SK-N-SH (cell line): ENCODE results near the gene TBXAS1. TPM values are rescaled to one million over a fixed set of nuclear protein-coding genes. Genes with fewer than 3 reads are reported as not detected.

Experiments used
- CTCF ChIA-PET: fragments of 300-600, 350-600 bp; formaldehyde crosslinking; extraction: SDS; loops from one replicate; lab custom pipeline; 2021; lab: Yijun Ruan, JAX
- POLR2A ChIA-PET: fragments of 350-600 bp; sonication (Branson Sonifier 250); formaldehyde crosslinking; extraction: SDS; loops from one replicate; lab custom pipeline; 2020; ENCODE audit warnings: antibody characterized with exemption, inconsistent platforms; lab: Yijun Ruan, JAX
- DNase-seq: peaks from one replicate; pipeline ENCODE4 v3.0.0; 2012
- H2AFZ ChIP-seq: fragments of 200-600 bp; sonication (generic); 2 replicates; pipeline ENCODE4 v1.8.1; 2016; ENCODE audit warnings: antibody characterized with exemption, mild to moderate bottlenecking, low read depth
- H3F3A ChIP-seq: fragments of 200-600 bp; sonication (generic); replicated peaks from 2 replicates; pipeline ENCODE3; 2016; ENCODE audit warnings: antibody characterized with exemption, mild to moderate bottlenecking; ENCODE audit not compliant: insufficient read depth
- H3K27ac ChIP-seq, 2 experiments: fragments of 200-500 bp in 1 of 2; fragments of 200-600 bp in 1 of 2; sonication (Bioruptor generic) in 1 of 2; sonication (generic), shearing (Covaris generic) in 1 of 2; 2 replicates each; pipeline versions ENCODE4 v1.5.1 to v1.6.1; 2014 to 2016; ENCODE audit warnings: low read depth in 2 of 2, inconsistent platforms in 1 of 2, low read length in 1 of 2, mild to moderate bottlenecking in 1 of 2, mixed read lengths in 1 of 2
- H3K27me3 ChIP-seq: fragments of 200-600 bp; sonication (generic), shearing (Covaris generic); 2 replicates; pipeline ENCODE4 v1.6.1; 2016; ENCODE audit warnings: mixed run types; ENCODE audit not compliant: insufficient read depth
- H3K36me3 ChIP-seq, 2 experiments: fragments of 200-500 bp in 1 of 2; fragments of 200-600 bp in 1 of 2; sonication (Bioruptor generic) in 1 of 2; sonication (generic) in 1 of 2; replicated peaks in 1 of 2; 2 replicates each; pipeline versions ENCODE3 to v1.5.1; 2014 to 2016; ENCODE audit warnings: low read length in 1 of 2, mild to moderate bottlenecking in 1 of 2; ENCODE audit not compliant: insufficient read depth in 2 of 2, control insufficient read depth in 1 of 2
- H3K4me1 ChIP-seq, 2 experiments: fragments of 200-500 bp in 1 of 2; fragments of 200-600 bp in 1 of 2; sonication (Bioruptor generic) in 1 of 2; sonication (generic), shearing (Covaris generic) in 1 of 2; 2 replicates each; pipeline versions ENCODE4 v1.5.1 to v1.6.1; 2014 to 2016; ENCODE audit warnings: low read depth in 1 of 2, low read length in 1 of 2, mixed run types in 1 of 2; ENCODE audit not compliant: insufficient read depth in 2 of 2, control insufficient read depth in 1 of 2
- H3K4me2 ChIP-seq: fragments of 200-600 bp; sonication (generic), shearing (Covaris generic); 2 replicates; pipeline ENCODE4 v1.6.1; 2017; ENCODE audit warnings: mixed run types
- H3K4me3 ChIP-seq, 2 experiments: fragments of 200-500 bp in 1 of 2; fragments of 200-600 bp in 1 of 2; sonication (Bioruptor generic) in 1 of 2; sonication (generic), shearing (Covaris generic) in 1 of 2; 2 replicates each; pipeline versions ENCODE4 v1.5.1 to v1.8.1; 2014 to 2016; ENCODE audit warnings: low read depth in 2 of 2, inconsistent platforms in 1 of 2, low read length in 1 of 2, mild to moderate bottlenecking in 1 of 2, mixed read lengths in 1 of 2, moderate library complexity in 1 of 2
- H3K79me2 ChIP-seq: fragments of 200-600 bp; sonication (generic); 2 replicates; pipeline ENCODE4 v1.8.1; 2017; ENCODE audit warnings: mild to moderate bottlenecking; ENCODE audit not compliant: insufficient read depth
- H3K9ac ChIP-seq: fragments of 200-600 bp; sonication (generic); 2 replicates; pipeline ENCODE4 v1.6.1; 2017; ENCODE audit warnings: mixed run types
- H3K9me2 ChIP-seq: fragments of 200-600 bp; sonication (generic); 2 replicates; pipeline ENCODE4 v1.6.1; 2017; ENCODE audit warnings: mixed run types
- H3K9me3 ChIP-seq: fragments of 200-600 bp; sonication (generic); 2 replicates; pipeline ENCODE4 v1.6.1; 2017; ENCODE audit warnings: mixed run types, mild to moderate bottlenecking, moderate library complexity
- H4K20me1 ChIP-seq: fragments of 200-600 bp; sonication (generic); 2 replicates; pipeline ENCODE4 v1.6.1; 2017; ENCODE audit warnings: mild to moderate bottlenecking, mixed run types; ENCODE audit not compliant: insufficient read depth
- GATA2 ChIP-seq: sonication (generic); formaldehyde crosslinking; IDR thresholded peaks from 2 replicates; pipeline ENCODE4 v1.5.0; 2020; ENCODE audit warnings: mild to moderate bottlenecking, missing genetic modification reagents
- JUND ChIP-seq: IDR thresholded peaks from 2 replicates; pipeline ENCODE4 v1.4.0; 2012
- MEF2A ChIP-seq: IDR thresholded peaks from 2 replicates; pipeline ENCODE4 v1.4.0; 2012; ENCODE audit warnings: low read depth, borderline replicate concordance
- NFIC ChIP-seq: IDR thresholded peaks from 2 replicates; pipeline ENCODE4 v1.4.0; 2012; ENCODE audit warnings: borderline replicate concordance
- NRF1 ChIP-seq: IDR thresholded peaks from 2 replicates; pipeline ENCODE4 v1.6.1; 2012; ENCODE audit warnings: low read depth, mild to moderate bottlenecking, low read length
- RCOR1 ChIP-seq: fragments of 150-350 bp; IDR thresholded peaks from 2 replicates; pipeline ENCODE4 v1.6.1; 2017; ENCODE audit warnings: antibody characterized with exemption, low read length
- RXRA ChIP-seq: IDR thresholded peaks from 2 replicates; pipeline ENCODE4 v1.4.0; 2012; ENCODE audit warnings: low read depth, mild to moderate bottlenecking, borderline replicate concordance
- SIN3A ChIP-seq: IDR thresholded peaks from 2 replicates; pipeline ENCODE4 v1.6.1; 2012; ENCODE audit warnings: low read depth, mild to moderate bottlenecking, low read length, moderate library complexity, borderline replicate concordance
- SMC3 ChIP-seq: IDR thresholded peaks from 2 replicates; pipeline ENCODE4 v1.6.1; 2012; ENCODE audit warnings: low read depth, low read length, improper control_type of control experiment
- TCF12 ChIP-seq: IDR thresholded peaks from 2 replicates; pipeline ENCODE4 v1.4.0; 2012
- TEAD4 ChIP-seq: IDR thresholded peaks from 2 replicates; pipeline ENCODE4 v1.4.0; 2012; ENCODE audit warnings: mild to moderate bottlenecking, borderline replicate concordance; ENCODE audit not compliant: insufficient read depth
- WGBS: methylation state at CpG from one replicate; pipeline ENCODE4 v1.1.6; 2017; ENCODE audit warnings: low lambda C conversion rate; 5-methylcytosine and 5-hydroxymethylcytosine counted together
- polyA plus RNA-seq, 3 experiments: library from polyadenylated mRNA; depleted of rRNA; stranded (reverse); fragments of >200 nt; gene quantifications; 2 replicates each; pipeline ENCODE4 v1.2.3, GENCODE V29; 2012
- TF ChIP-seq, protein P1 (sequence below): IDR thresholded peaks from 2 replicates; pipeline ENCODE4 v1.4.0; 2012; ENCODE audit warnings: low read depth, borderline replicate concordance
- TF ChIP-seq, protein P2 (sequence below): fragments of 150-350 bp; IDR thresholded peaks from 2 replicates; pipeline ENCODE4 v1.6.1; 2017; ENCODE audit warnings: antibody characterized with exemption, low read length, low read depth, borderline replicate concordance
- TF ChIP-seq, protein P3 (sequence below): IDR thresholded peaks from 2 replicates; pipeline ENCODE4 v1.4.0; 2012; ENCODE audit warnings: low read depth, borderline replicate concordance
- TF ChIP-seq, protein P4 (sequence below): fragments of 200-600 bp; sonication (generic); IDR thresholded peaks from 2 replicates; pipeline ENCODE4 v1.6.1; 2017; ENCODE audit warnings: antibody characterized with exemption, mild to moderate bottlenecking, moderate library complexity
- TF ChIP-seq, protein P5 (sequence below): fragments of 150-350 bp; IDR thresholded peaks from 2 replicates; pipeline ENCODE4 v1.6.1; 2016; ENCODE audit warnings: mild to moderate bottlenecking, low read depth, low read length

TBXAS1 gene
- polyA plus RNA-seq, 1 of the 3 experiments (the other 2 are of a cell fraction): 4.4 TPM

DNA sequence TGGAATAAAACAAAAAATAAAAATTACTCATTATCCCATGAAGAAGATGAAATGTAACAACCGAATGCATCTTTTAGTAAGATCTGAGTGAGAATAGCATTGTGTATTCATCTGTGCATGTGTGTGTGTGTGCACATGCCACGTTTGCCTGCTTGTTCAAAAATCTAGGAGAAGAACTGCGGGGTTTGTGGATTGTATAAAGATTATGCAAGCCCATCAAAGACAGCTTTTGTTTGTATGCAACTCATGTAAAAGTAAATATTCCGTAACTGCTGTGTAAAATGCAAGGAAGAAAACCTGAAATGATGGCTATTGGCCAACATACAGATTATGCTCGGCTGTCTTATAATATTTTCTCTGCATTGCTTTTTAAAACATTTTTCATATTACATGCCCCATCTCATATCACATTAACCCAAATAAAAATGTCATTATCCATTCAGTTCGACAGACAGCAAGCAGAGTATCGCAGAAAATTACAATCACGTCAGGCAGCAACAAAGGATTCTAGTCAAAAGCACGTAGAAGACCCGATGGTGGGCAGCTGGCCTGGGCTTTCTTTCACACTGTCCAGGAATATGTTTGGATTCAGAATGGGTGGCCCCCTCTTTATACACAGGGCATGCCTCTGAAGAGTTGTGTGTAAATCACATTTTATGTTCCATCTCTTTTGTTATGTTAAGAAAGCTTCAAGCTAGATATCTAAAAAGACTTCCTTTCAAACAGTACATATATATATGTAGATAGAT, 119.7 kb downstream of the TBXAS1 start:
- no peak for DNase-seq

More for the DNA sequence above, 119.7 kb downstream of the TBXAS1 start:
- Histone ChIP-seq H3K4me2 (no peak overlapping the region), H2AFZ (no peak overlapping the region), H3K9me3 (no peaks in the 10 kb centered on the region), H3K27ac (no peak overlapping the region), H3K4me3 (no peak overlapping the region)
- 59% methylated on average over 10 of the region's 10 CpGs for WGBS
- no peak for TF ChIP-seq MEF2A
- TF ChIP-seq, protein P1, sequence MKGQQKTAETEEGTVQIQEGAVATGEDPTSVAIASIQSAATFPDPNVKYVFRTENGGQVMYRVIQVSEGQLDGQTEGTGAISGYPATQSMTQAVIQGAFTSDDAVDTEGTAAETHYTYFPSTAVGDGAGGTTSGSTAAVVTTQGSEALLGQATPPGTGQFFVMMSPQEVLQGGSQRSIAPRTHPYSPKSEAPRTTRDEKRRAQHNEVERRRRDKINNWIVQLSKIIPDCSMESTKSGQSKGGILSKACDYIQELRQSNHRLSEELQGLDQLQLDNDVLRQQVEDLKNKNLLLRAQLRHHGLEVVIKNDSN: no peak
- no peak for TF ChIP-seq GATA2 (CRISPR knock-in tag)
- TF ChIP-seq, protein P2, sequence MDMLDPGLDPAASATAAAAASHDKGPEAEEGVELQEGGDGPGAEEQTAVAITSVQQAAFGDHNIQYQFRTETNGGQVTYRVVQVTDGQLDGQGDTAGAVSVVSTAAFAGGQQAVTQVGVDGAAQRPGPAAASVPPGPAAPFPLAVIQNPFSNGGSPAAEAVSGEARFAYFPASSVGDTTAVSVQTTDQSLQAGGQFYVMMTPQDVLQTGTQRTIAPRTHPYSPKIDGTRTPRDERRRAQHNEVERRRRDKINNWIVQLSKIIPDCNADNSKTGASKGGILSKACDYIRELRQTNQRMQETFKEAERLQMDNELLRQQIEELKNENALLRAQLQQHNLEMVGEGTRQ: no peak
- TF ChIP-seq NRF1: no peak
- TF ChIP-seq, protein P3, sequence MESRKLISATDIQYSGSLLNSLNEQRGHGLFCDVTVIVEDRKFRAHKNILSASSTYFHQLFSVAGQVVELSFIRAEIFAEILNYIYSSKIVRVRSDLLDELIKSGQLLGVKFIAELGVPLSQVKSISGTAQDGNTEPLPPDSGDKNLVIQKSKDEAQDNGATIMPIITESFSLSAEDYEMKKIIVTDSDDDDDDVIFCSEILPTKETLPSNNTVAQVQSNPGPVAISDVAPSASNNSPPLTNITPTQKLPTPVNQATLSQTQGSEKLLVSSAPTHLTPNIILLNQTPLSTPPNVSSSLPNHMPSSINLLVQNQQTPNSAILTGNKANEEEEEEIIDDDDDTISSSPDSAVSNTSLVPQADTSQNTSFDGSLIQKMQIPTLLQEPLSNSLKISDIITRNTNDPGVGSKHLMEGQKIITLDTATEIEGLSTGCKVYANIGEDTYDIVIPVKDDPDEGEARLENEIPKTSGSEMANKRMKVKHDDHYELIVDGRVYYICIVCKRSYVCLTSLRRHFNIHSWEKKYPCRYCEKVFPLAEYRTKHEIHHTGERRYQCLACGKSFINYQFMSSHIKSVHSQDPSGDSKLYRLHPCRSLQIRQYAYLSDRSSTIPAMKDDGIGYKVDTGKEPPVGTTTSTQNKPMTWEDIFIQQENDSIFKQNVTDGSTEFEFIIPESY: no peak
- TF ChIP-seq SIN3A: no peak
- no peak for TF ChIP-seq SMC3
- TF ChIP-seq, protein P4, sequence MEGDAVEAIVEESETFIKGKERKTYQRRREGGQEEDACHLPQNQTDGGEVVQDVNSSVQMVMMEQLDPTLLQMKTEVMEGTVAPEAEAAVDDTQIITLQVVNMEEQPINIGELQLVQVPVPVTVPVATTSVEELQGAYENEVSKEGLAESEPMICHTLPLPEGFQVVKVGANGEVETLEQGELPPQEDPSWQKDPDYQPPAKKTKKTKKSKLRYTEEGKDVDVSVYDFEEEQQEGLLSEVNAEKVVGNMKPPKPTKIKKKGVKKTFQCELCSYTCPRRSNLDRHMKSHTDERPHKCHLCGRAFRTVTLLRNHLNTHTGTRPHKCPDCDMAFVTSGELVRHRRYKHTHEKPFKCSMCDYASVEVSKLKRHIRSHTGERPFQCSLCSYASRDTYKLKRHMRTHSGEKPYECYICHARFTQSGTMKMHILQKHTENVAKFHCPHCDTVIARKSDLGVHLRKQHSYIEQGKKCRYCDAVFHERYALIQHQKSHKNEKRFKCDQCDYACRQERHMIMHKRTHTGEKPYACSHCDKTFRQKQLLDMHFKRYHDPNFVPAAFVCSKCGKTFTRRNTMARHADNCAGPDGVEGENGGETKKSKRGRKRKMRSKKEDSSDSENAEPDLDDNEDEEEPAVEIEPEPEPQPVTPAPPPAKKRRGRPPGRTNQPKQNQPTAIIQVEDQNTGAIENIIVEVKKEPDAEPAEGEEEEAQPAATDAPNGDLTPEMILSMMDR: no peak
- TF ChIP-seq TEAD4: no peak
- no peak for TF ChIP-seq NFIC
- TF ChIP-seq TCF12: no peak
- no peak for TF ChIP-seq RXRA
- no peak for TF ChIP-seq JUND
- TF ChIP-seq, protein P5, sequence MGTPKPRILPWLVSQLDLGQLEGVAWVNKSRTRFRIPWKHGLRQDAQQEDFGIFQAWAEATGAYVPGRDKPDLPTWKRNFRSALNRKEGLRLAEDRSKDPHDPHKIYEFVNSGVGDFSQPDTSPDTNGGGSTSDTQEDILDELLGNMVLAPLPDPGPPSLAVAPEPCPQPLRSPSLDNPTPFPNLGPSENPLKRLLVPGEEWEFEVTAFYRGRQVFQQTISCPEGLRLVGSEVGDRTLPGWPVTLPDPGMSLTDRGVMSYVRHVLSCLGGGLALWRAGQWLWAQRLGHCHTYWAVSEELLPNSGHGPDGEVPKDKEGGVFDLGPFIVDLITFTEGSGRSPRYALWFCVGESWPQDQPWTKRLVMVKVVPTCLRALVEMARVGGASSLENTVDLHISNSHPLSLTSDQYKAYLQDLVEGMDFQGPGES: no peak
- no peak for TF ChIP-seq RCOR1
- TF ChIP-seq, all 33 proteins: peak for 0
- H3K36me3 ChIP-seq: no peaks in the 10 kb centered on the region
- POLR2A ChIA-PET: no interaction called here
- H3K9me2 ChIP-seq: no peaks in the 10 kb centered on the region
- H3K4me1 ChIP-seq: peaks cover 0 to 8% of the 10 kb centered on the region in 2 experiments; a peak in 2 of 4 replicates
- CTCF ChIA-PET: interaction anchor here (0.9 to 1.2 kb wide), 2 partner anchors 11 to 54 kb away, joined by 3 to 4 read pairs; no protein-coding TSS in a partner anchor
- no peaks in the 10 kb centered on the region for H3K79me2 ChIP-seq
- peaks cover 4% of the 10 kb centered on the region for H3K27me3 ChIP-seq
- H3K9ac ChIP-seq: no peak overlapping the region
- H3F3A ChIP-seq: no peaks in the 10 kb centered on the region
- no peaks in the 10 kb centered on the region for H4K20me1 ChIP-seq
